HAP-1 (cell line): Measurements from ENCODE around the gene FAM168A.
A peak's percentile ranks its signal among the peaks of the same experiment; 100 is the strongest.

Experiments used
- DNase-seq, 2 experiments: peaks; one replicate each; pipeline ENCODE4 v3.0.0-alpha.2; 2016 to 2020; ENCODE audit warnings: low spot score in 2 of 2
- H3K27me3 ChIP-seq: fragments of 250-450 bp; sonication (Bioruptor Pico); 2 replicates; pipeline ENCODE4 v1.5.1; 2020; ENCODE audit warnings: low read depth, mild to moderate bottlenecking, moderate library complexity
- H3K36me3 ChIP-seq: fragments of 250-450 bp; sonication (Bioruptor Pico); replicated peaks from 2 replicates; pipeline ENCODE4 v1.5.1; 2020; ENCODE audit warnings: mild to moderate bottlenecking
- H3K4me1 ChIP-seq: fragments of 250-450 bp; sonication (Bioruptor Pico); 2 replicates; pipeline ENCODE4 v1.5.1; 2020; ENCODE audit warnings: mild to moderate bottlenecking
- H3K4me3 ChIP-seq: fragments of 250-450 bp; sonication (Bioruptor Pico); 2 replicates; pipeline ENCODE4 v1.5.1; 2020; ENCODE audit warnings: mild to moderate bottlenecking, moderate library complexity
- H3K9me3 ChIP-seq: fragments of 250-450 bp; sonication (Bioruptor Pico); 2 replicates; pipeline ENCODE4 v1.5.1; 2020; ENCODE audit warnings: mild to moderate bottlenecking, moderate library complexity
- in situ Hi-C: fragments of 300-500 bp; cut with MboI; formaldehyde crosslinking; loops from 3 replicates; pipeline ENCODE4 v1.14.3; 2020; ENCODE audit warnings: low sequenced_read_pairs, inconsistent platforms, mixed read lengths

The FAM168A gene

DNA sequence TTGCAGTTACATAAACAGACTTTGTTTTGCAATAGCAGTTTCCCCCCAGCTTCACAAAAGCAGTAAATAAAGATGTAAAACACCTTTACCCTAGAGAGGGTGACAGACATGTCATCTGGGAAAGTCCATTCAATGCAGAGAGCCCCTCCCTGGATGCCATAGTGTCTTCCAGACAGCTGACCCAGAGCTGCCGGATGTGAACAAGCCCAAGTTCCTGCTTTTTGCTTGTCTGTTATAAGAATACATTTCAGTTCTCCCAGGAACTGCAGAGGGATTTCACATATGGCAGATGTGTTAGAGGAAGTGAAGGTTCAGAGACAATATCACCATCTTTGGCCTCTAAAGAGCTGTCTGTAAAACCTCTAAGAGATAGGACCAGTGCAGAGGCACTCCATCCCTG lies 172.8 kb downstream of the FAM168A start:
- Histone ChIP-seq H3K9me3 (no peaks in the 10 kb centered on the region), H3K27me3 (no peaks in the 10 kb centered on the region), H3K4me1 (no peaks in the 10 kb centered on the region), H3K4me3 (no peak overlapping the region), H3K36me3 (no peaks in the 10 kb centered on the region)
- no peak for DNase-seq
- in situ Hi-C loops, result no loop called here

DNA sequence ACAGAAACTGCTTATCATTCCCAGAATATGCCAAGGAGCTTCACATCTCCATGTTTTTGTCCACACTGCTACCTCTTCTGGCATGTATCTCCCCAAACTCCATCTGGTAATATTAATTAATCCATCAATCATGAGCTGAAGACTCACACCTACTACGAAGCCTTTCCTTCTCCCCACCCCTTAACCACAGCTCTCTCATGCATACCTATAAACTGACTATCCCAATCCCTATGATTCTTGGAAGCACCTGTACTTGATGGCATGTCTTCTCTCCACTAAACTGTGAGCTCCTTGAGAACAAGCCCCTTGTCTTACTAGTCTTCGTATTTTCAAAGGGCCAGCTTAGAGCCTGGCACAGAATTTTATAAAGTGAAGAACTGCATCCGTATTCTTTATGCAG lies 174.4 kb downstream of the FAM168A start:
- Histone ChIP-seq H3K36me3 (no peaks in the 10 kb centered on the region), H3K27me3 (no peaks in the 10 kb centered on the region), H3K4me1 (no peaks in the 10 kb centered on the region), H3K4me3 (no peak overlapping the region), H3K9me3 (no peaks in the 10 kb centered on the region)
- no peak for DNase-seq
- in situ Hi-C loops, result no loop called here

DNA sequence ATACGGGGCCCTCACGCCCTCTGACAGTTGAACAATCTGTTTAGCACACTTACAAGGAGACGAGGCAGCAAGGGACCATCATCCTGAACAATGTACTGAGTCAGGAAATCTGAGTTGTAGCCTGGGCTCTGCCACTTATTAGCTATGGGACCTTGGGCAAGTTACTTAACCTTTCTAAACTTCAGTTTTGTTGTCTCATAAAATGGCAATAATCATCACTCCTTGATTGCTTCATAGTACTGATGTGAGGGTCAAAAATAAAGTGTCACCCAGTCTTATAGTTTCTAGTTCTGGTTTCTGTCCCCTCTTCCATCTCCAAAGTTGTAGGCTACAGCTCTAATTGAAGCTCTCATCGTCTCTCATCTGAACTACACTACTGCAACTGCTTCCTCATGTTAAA lies 175.0 kb downstream of the FAM168A start:
- in situ Hi-C loops, result no loop called here
- no peak for DNase-seq
- Histone ChIP-seq H3K4me1 (no peaks in the 10 kb centered on the region), H3K36me3 (no peaks in the 10 kb centered on the region), H3K27me3 (no peaks in the 10 kb centered on the region), H3K9me3 (no peaks in the 10 kb centered on the region), H3K4me3 (no peak overlapping the region)

DNA sequence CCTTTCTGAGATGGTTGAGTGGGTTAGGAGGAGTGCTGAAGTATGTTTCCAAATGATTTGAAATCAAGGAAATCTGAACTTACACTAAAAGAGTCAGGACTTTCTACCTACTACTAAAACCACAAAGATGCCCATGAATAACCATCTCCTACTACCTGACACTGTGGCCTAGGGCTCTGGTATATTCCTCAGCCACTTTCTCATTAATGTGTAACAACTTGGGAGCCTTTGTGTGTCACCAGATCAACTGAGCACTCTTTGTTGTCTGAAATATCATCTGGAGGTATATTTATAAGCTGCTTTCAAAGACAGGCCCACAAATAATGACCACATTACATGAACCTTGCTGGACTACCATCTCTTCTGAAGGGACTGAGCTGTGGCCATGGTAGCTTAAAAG lies 177.8 kb downstream of the FAM168A start:
- H3K4me3 ChIP-seq, result no peak overlapping the region
- no peaks in the 10 kb centered on the region for H3K36me3 ChIP-seq
- peaks cover 16% of the 10 kb centered on the region for H3K4me1 ChIP-seq
- no peaks in the 10 kb centered on the region for H3K9me3 ChIP-seq
- no peak for DNase-seq
- in situ Hi-C loops, result no loop called here
- H3K27me3 ChIP-seq, result no peaks in the 10 kb centered on the region

DNA sequence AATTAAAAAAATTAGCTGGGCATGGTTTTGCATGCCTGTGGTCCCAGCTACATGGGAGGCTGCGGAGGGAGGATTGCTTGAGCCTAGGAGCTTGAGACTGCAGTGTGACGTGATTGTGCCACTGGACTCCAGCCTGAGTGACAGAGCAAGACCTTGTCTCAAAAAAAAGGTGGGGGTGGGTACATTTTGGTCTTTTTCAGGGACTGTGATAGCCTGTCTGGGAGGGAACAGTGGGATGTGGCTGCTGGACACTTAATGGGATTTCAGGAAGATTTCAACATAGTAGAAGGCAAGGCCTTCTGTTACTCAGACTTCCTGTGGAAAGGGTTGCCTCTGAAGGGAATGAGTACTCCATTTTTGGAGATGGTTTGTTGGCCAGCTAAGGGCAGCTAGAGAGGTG lies 181.1 kb downstream of the FAM168A start:
- H3K4me1 ChIP-seq, result peaks cover 35% of the 10 kb centered on the region
- in situ Hi-C loops, result no loop called here

DNA sequence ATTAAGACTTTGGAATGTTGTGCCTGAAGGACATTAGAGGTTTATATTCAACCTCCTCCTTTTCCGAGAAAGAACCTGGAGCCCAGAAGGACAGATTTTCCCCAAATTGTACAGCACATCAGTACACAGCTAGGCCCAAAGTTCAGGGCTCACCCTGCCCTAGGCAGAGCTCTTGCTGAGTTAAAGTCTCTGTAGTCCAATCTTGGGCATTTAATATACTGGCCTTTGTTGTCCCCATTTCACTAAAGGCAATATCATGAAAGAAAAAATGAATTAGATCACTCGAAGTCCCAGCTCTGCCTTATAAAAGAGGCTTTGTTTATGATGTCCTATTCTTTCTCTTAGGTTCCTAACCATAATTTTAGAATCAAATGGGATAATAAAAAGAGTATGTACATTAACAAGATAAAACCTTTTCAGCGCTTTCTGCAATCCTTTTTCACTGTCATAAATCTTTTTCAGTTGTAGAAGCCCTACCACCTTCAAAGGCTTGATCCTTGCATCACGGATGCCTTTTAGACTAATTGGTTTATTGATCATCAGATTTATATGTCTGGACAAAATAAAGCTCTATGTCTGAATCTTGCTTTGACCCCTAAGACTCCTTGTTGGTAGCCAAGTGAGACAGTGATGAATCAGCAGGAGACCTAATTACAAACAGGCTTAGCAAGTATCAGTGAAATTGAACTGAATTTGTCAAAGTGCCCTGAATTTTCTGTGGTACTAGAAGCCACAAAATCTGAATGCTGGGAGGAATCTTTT lies 181.9 kb downstream of the FAM168A start:
- Histone ChIP-seq H3K27me3 (no peaks in the 10 kb centered on the region), H3K4me3 (no peak overlapping the region), H3K9me3 (no peaks in the 10 kb centered on the region), H3K36me3 (no peaks in the 10 kb centered on the region), H3K4me1 (peaks cover 35% of the 10 kb centered on the region)
- DNase-seq, result peak; percentile 57 to 99
- in situ Hi-C loops, result no loop called here

More for the DNA sequence above, 181.1 kb downstream of the FAM168A start:
- no peak overlapping the region for H3K4me3 ChIP-seq
- H3K36me3 ChIP-seq, result no peaks in the 10 kb centered on the region
- H3K27me3 ChIP-seq, result no peaks in the 10 kb centered on the region
- no peaks in the 10 kb centered on the region for H3K9me3 ChIP-seq
- no peak for DNase-seq

DNA sequence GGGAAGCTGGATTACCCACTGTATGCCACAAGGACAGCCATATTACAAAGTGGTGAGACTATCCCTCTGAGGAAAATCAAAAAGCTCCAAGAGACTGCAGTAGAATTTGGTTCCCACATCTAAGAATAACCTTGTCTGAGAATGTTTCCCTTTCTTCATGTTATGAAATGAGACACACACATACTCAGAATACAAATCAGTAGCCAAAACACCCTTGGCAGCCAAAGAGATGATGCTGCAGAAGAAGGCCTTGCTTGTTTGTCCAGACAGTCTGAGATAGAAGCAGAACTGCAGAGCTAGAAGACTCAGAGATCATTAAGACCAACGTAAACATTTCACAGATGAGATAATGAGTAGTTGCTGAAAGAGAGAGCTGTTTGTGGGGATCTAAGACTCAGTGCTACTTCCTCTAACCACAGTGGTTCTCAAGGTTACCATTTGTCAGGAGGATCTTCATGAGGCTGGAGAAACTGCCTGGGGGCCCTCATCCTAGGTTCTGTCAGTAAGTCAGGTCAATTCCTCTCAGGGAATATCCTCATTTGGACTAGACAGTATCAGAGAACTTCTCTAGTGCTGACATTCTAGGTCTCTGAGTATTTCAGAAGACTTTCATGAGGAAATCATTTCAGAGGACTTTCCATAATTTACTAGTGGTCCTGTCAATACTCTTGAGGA lies 182.8 kb downstream of the FAM168A start:
- peaks cover 35% of the 10 kb centered on the region for H3K4me1 ChIP-seq
- in situ Hi-C loops, result no loop called here
- H3K4me3 ChIP-seq, result no peak overlapping the region
- no peaks in the 10 kb centered on the region for H3K9me3 ChIP-seq
- DNase-seq, result no peak
- 0 out of 2 replicates have a peak, but pooled peaks cover 2% of the 10 kb centered on the region for H3K36me3 ChIP-seq
- no peaks in the 10 kb centered on the region for H3K27me3 ChIP-seq

DNA sequence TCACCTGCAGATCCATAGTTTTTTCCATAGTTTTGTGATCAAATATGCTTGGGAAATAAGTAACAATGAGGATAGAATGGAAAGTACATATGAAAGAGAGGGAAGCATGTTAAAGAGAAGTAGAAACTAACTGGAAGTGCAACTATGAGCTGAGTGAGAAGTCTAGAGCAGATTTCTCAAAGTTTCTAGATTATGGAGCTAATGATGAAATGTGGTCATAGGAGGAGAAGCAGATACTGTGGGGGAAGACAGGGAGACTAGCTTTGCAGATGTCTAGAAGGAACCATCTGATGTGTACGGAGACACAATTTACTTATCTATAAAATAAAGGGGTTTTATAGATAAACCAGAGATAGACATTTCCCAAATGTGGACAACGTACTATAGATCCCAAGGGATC lies 184.7 kb downstream of the FAM168A start:
- Histone ChIP-seq H3K27me3 (no peaks in the 10 kb centered on the region), H3K36me3 (peaks cover 2% of the 10 kb centered on the region; the same call in 1 of the 2 replicates), H3K9me3 (no peaks in the 10 kb centered on the region), H3K4me3 (no peak overlapping the region), H3K4me1 (peaks cover 35% of the 10 kb centered on the region)
- in situ Hi-C loops, result no loop called here
- no peak for DNase-seq

DNA sequence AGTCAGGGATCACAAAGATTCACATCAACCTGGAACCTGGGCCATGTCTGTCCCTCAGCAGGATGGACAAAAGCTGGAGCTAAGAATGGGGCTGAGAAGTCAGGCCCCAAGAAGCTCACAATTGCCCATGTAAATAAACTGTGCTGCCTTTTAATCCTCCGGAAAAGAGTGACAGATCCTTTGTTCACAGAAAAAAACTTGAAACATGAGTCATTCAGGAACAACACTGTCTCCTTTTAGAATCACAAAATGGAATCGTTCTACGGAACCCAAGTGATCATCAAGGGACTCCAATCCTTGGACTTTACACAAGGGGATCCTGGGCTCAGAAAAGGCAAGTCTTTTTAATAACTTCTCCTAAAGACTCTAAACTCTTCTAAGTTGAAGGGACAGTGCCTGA lies 185.6 kb downstream of the FAM168A start:
- H3K9me3 ChIP-seq, result no peaks in the 10 kb centered on the region
- peaks cover 2% of the 10 kb centered on the region; the same call in 1 of the 2 replicates for H3K36me3 ChIP-seq
- in situ Hi-C loops, result no loop called here
- no peak overlapping the region for H3K4me3 ChIP-seq
- no peaks in the 10 kb centered on the region for H3K27me3 ChIP-seq
- DNase-seq, result peak; percentile 33 to 87
- H3K4me1 ChIP-seq, result peaks cover 35% of the 10 kb centered on the region

DNA sequence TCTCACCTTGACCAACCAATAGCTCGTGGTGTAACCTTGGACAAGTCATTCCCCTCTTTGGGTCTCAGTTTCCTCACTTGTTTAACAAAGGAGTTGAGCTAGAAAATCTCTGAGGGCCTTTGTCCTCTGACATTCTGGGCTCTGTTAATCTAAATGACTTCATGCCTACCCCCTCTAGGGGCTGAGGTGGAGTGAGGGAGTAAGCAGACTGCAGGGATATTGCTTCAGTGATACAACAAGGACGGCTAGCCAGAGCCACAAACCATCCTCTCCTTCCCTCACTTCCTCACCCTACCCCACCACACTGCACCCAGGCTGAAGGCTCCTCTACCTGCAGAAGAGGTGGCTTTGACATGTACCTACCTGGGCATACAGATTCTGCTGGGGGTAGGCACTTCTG lies 186.9 kb downstream of the FAM168A start:
- Histone ChIP-seq H3K4me3 (no peak overlapping the region), H3K9me3 (no peaks in the 10 kb centered on the region), H3K36me3 (peaks cover 2% of the 10 kb centered on the region; the same call in 1 of the 2 replicates), H3K27me3 (no peaks in the 10 kb centered on the region), H3K4me1 (peaks cover 26% of the 10 kb centered on the region)
- in situ Hi-C loops, result no loop called here
- no peak for DNase-seq

DNA sequence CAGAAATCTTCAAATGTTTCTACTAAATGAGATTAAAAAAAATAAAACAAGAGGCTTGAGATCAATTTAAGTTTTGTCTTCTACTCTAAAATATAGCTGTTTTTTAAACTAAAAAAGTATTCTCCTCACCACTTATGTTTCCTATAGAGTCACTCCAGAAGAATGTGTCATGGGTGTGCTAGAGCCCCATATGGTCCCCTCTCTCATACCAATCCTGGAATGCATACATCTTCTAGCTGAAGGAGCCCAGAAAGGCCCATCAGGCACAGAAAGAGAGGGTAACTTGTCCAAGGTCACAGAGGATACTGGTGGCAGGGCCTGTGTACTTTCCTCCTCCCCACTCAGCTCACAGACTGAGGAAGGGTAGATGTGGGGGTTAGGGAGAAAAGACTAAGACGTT lies 187.3 kb downstream of the FAM168A start:
- peaks cover 24% of the 10 kb centered on the region for H3K4me1 ChIP-seq
- H3K9me3 ChIP-seq, result no peaks in the 10 kb centered on the region
- no peak for DNase-seq
- H3K4me3 ChIP-seq, result no peak overlapping the region
- in situ Hi-C loops, result no loop called here
- no peaks in the 10 kb centered on the region for H3K27me3 ChIP-seq
- H3K36me3 ChIP-seq, result peaks cover 2% of the 10 kb centered on the region; the same call in 1 of the 2 replicates

DNA sequence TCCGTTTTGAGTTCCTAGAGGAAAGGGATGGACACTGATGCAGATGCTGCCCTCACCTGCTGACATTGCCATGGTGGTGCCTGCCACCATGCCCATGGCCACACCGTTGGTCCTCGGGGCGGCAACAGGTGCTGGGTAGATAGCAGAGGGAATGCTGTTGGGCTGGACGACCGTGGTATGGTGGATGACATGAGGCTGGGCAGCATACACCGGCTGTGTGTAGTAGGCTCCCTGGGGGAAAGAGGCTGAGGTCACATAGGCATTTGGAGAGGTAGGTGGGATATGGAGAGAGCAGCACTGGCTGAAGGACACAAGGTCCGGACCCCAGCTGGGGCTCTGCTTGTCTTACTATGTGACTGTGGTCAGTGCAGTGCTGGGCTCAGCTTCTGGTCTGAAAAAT lies 188.5 kb downstream of the FAM168A start:
- no peaks in the 10 kb centered on the region for H3K9me3 ChIP-seq
- no peaks in the 10 kb centered on the region for H3K27me3 ChIP-seq
- peaks cover 12% of the 10 kb centered on the region for H3K4me1 ChIP-seq
- in situ Hi-C loops, result no loop called here
- peaks cover 2% of the 10 kb centered on the region; the same call in 1 of the 2 replicates for H3K36me3 ChIP-seq
- no peak overlapping the region for H3K4me3 ChIP-seq
- no peak for DNase-seq

DNA sequence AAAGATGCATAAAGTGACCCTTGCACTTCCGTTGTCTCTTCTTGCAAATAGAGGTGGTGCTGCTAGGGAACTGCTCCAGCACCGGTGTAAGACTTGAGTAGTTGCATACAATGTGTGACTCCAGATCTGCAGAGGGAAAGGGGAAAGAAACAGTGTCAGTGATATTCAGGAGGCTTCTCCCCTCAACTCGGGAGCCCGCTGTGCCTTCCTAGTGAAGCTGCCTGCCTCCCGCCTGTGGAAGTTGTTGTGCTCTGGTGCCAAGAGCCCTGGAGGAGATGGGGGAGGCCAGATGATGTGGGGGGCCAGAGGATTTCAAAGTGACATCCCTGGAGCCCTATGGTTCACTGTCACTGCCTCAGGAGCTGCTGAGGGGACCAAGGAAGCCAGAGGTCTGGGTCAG lies 191.3 kb downstream of the FAM168A start:
- in situ Hi-C loops, result no loop called here
- Histone ChIP-seq H3K4me1 (no peaks in the 10 kb centered on the region), H3K4me3 (no peak overlapping the region), H3K9me3 (no peaks in the 10 kb centered on the region), H3K36me3 (peaks cover 2% of the 10 kb centered on the region; the same call in 1 of the 2 replicates), H3K27me3 (no peaks in the 10 kb centered on the region)
- DNase-seq, result no peak

DNA sequence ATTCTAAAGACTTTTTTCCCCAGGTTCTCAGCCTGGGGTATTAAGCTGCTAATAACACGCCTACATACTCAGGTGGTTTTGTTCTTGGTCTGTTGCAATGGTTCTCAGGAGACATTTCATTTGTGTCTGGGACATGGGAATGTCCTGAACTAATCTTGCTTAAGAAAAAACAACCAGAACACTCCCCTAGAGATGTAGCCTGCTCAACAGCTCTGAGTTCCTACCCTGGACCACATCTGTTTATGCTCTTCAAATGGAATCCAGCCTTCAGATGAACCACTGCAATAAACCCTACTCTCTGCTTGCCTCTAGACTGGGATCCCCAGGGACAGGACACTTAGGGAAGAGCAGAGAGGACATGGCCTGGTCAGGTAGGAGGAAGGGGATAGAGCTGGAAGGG lies 191.8 kb downstream of the FAM168A start:
- no peaks in the 10 kb centered on the region for H3K27me3 ChIP-seq
- no peaks in the 10 kb centered on the region for H3K9me3 ChIP-seq
- no peak overlapping the region for H3K4me3 ChIP-seq
- peaks cover 2% of the 10 kb centered on the region; the same call in 1 of the 2 replicates for H3K36me3 ChIP-seq
- H3K4me1 ChIP-seq, result no peaks in the 10 kb centered on the region
- in situ Hi-C loops, result no loop called here
- DNase-seq, result no peak
